Loucy (cell line): Measurements from ENCODE around the gene FBXW8.

Source experiments
- H2AFZ ChIP-seq: fragments of 200-600 bp; sonication (generic); 2 replicates; pipeline ENCODE4 v1.6.0; 2016; ENCODE audit warnings: antibody characterized with exemption, mild to moderate bottlenecking, low read length, moderate library complexity
- H3F3A ChIP-seq: fragments of 200-600 bp; 2 replicates; pipeline ENCODE4 v1.6.0; 2016; ENCODE audit warnings: antibody characterized with exemption, low read depth, mild to moderate bottlenecking
- H3K27me3 ChIP-seq: fragments of 200-600 bp; sonication (generic); 2 replicates; pipeline ENCODE4 v1.6.1; 2014; ENCODE audit warnings: low read length, mild to moderate bottlenecking; ENCODE audit not compliant: insufficient read depth, poor library complexity, severe bottlenecking
- H3K36me3 ChIP-seq: fragments of 200-600 bp; sonication (generic); 2 replicates; pipeline ENCODE4 v1.6.1; 2016; ENCODE audit warnings: low read length; ENCODE audit not compliant: insufficient read depth
- H3K4me1 ChIP-seq: fragments of 200-600 bp; sonication (generic); 2 replicates; pipeline ENCODE4 v1.5.1; 2014; ENCODE audit warnings: low read length, mild to moderate bottlenecking; ENCODE audit not compliant: insufficient read depth, poor library complexity, severe bottlenecking
- H3K4me2 ChIP-seq: fragments of 200-600 bp; sonication (generic); 2 replicates; pipeline ENCODE4 v1.6.0; 2014; ENCODE audit warnings: antibody characterized with exemption, low read length, low read depth, mild to moderate bottlenecking; ENCODE audit not compliant: poor library complexity, severe bottlenecking
- H3K4me3 ChIP-seq: fragments of 200-600 bp; sonication (generic); 2 replicates; pipeline ENCODE4 v1.5.1; 2014; ENCODE audit warnings: low read length, mild to moderate bottlenecking, mixed read lengths; ENCODE audit not compliant: poor library complexity, severe bottlenecking
- H3K79me2 ChIP-seq: fragments of 200-600 bp; sonication (generic); 2 replicates; pipeline ENCODE4 v1.6.1; 2014; ENCODE audit warnings: low read length; ENCODE audit not compliant: insufficient read depth
- H3K9ac ChIP-seq: fragments of 200-600 bp; sonication (generic); 2 replicates; pipeline ENCODE4 v1.6.0; 2014; ENCODE audit warnings: mild to moderate bottlenecking, low read depth, low read length, moderate library complexity; ENCODE audit not compliant: poor library complexity, severe bottlenecking
- H3K9me2 ChIP-seq: fragments of 200-600 bp; sonication (generic); replicated peaks from 2 replicates; pipeline ENCODE4 v1.6.1; 2016; ENCODE audit warnings: low read depth, low read length, mixed read lengths
- H3K9me3 ChIP-seq: fragments of 200-600 bp; sonication (generic); 2 replicates; pipeline ENCODE4 v1.6.1; 2014; ENCODE audit warnings: mild to moderate bottlenecking, antibody characterized with exemption, low read length, low read depth; ENCODE audit not compliant: insufficient read depth
- H4K20me1 ChIP-seq: fragments of 200-600 bp; sonication (generic); 2 replicates; pipeline ENCODE4 v1.6.0; 2014; ENCODE audit warnings: antibody characterized with exemption, low read length, mild to moderate bottlenecking; ENCODE audit not compliant: insufficient read depth, poor library complexity, severe bottlenecking
- EZH2phosphoT487 ChIP-seq: fragments of 200-600 bp; IDR thresholded peaks from 2 replicates; pipeline ENCODE4 v1.6.1; 2018; ENCODE audit warnings: antibody characterized with exemption, mild to moderate bottlenecking, moderate library complexity, borderline replicate concordance
- TF ChIP-seq, protein P1 (sequence below): fragments of 200-600 bp; sonication (generic); conservative IDR thresholded peaks from 2 replicates; pipeline ENCODE4 v1.5.1; 2014; ENCODE audit warnings: mild to moderate bottlenecking, antibody characterized with exemption, low read length

Gene FBXW8

DNA sequence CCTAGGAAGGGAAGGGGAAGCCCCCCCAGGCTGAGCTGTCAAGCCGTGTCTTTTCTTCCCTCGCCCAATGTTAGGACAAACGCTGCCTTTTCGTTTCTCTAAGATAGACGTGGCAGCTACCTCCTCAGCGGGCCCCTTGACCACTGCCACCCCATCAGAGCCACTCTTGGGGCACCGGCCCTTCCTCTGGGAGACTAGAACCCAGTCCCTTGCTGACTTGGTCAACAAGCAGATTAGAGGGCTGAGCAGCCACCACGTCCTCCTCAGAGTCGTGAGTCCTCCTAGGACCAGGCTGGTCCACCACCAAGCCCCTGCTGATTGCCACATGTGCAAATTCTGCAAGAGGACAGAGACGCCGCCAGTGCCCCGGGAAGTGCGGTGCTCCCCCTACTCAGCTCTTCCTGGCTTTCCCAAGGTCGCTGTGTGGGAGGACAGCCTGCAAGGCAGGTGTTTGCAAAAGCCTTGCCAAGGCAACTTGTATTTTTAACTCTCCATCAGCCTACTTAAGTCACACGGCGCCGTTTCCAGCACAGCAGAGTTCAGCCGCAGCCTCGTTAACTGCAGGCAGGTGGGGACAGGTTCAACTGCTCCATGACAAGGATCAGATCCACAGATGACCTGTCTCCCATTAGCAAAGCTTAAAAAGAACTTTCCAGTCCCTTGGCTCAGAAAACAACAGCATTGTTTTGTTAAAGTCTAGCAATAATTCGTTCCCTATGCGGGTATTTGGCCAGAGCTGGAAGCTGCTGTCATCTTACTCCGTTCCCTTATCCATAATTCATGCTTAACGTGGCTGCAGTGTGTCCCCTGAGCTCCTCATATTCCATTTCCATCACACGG is 122.9 kb downstream of the FBXW8 start:
- H3K9me3 ChIP-seq, result no peaks in the 10 kb centered on the region
- no peaks in the 10 kb centered on the region for H3F3A ChIP-seq
- no peaks in the 10 kb centered on the region for H3K9me2 ChIP-seq
- H2AFZ ChIP-seq, result no peak overlapping the region
- peaks cover 32% of the 10 kb centered on the region; the same call in 1 of the 2 replicates for H3K36me3 ChIP-seq
- no peaks in the 10 kb centered on the region for H3K27me3 ChIP-seq
- peaks cover 3% of the 10 kb centered on the region for H3K4me1 ChIP-seq
- no peak overlapping the region for H3K9ac ChIP-seq
- H3K79me2 ChIP-seq, result no peaks in the 10 kb centered on the region
- no peak overlapping the region for H3K4me3 ChIP-seq
- no peak overlapping the region for H3K4me2 ChIP-seq
- TF ChIP-seq EZH2phosphoT487, result no peak
- TF ChIP-seq, protein P1, sequence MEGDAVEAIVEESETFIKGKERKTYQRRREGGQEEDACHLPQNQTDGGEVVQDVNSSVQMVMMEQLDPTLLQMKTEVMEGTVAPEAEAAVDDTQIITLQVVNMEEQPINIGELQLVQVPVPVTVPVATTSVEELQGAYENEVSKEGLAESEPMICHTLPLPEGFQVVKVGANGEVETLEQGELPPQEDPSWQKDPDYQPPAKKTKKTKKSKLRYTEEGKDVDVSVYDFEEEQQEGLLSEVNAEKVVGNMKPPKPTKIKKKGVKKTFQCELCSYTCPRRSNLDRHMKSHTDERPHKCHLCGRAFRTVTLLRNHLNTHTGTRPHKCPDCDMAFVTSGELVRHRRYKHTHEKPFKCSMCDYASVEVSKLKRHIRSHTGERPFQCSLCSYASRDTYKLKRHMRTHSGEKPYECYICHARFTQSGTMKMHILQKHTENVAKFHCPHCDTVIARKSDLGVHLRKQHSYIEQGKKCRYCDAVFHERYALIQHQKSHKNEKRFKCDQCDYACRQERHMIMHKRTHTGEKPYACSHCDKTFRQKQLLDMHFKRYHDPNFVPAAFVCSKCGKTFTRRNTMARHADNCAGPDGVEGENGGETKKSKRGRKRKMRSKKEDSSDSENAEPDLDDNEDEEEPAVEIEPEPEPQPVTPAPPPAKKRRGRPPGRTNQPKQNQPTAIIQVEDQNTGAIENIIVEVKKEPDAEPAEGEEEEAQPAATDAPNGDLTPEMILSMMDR, result no peak
- H4K20me1 ChIP-seq, result no peaks in the 10 kb centered on the region

- Histone ChIP-seq H3K79me2 (no peaks in the 10 kb centered on the region), H3K4me1 (peaks cover 3% of the 10 kb centered on the region), H3K4me3 (no peak overlapping the region), H3K9me2 (no peaks in the 10 kb centered on the region), H3K9ac (no peak overlapping the region), H3K9me3 (no peaks in the 10 kb centered on the region), H3K4me2 (no peak overlapping the region), H4K20me1 (no peaks in the 10 kb centered on the region), H3K36me3 (peaks cover 39% of the 10 kb centered on the region; the same call in 1 of the 2 replicates), H3F3A (no peaks in the 10 kb centered on the region), H3K27me3 (no peaks in the 10 kb centered on the region), H2AFZ (no peak overlapping the region)
- TF ChIP-seq, protein P1, result no peak
- no peak for TF ChIP-seq EZH2phosphoT487
Observed at GRCh38 chr12:117034249-117034648, 123.5 kb downstream of the FBXW8 start.

- H3K4me2 ChIP-seq, result no peak overlapping the region
- TF ChIP-seq, protein P1, result no peak
- TF ChIP-seq EZH2phosphoT487, result no peak
Observed at GRCh38 chr12:117034701-117035151, 124.0 kb downstream of the FBXW8 start.

More at GRCh38 chr12:117034701-117035151, 124.0 kb downstream of the FBXW8 start:
- H3K79me2 ChIP-seq, result no peaks in the 10 kb centered on the region
- H4K20me1 ChIP-seq, result no peaks in the 10 kb centered on the region
- no peaks in the 10 kb centered on the region for H3K9me3 ChIP-seq
- no peak overlapping the region for H3K4me3 ChIP-seq
- no peak overlapping the region for H2AFZ ChIP-seq
- peaks cover 3% of the 10 kb centered on the region for H3K4me1 ChIP-seq
- H3K9me2 ChIP-seq, result no peaks in the 10 kb centered on the region
- no peaks in the 10 kb centered on the region for H3F3A ChIP-seq
- no peak overlapping the region for H3K9ac ChIP-seq
- peaks cover 40% of the 10 kb centered on the region; the same call in 1 of the 2 replicates for H3K36me3 ChIP-seq
- H3K27me3 ChIP-seq, result no peaks in the 10 kb centered on the region
